ENCODE results near the gene TMEM8B.
"Not testable (repeated sequence)": the region's sequence is repeated elsewhere in the genome, so short reads cannot be mapped to it uniquely, and the experiment has no call there.

Gene TMEM8B

DNA sequence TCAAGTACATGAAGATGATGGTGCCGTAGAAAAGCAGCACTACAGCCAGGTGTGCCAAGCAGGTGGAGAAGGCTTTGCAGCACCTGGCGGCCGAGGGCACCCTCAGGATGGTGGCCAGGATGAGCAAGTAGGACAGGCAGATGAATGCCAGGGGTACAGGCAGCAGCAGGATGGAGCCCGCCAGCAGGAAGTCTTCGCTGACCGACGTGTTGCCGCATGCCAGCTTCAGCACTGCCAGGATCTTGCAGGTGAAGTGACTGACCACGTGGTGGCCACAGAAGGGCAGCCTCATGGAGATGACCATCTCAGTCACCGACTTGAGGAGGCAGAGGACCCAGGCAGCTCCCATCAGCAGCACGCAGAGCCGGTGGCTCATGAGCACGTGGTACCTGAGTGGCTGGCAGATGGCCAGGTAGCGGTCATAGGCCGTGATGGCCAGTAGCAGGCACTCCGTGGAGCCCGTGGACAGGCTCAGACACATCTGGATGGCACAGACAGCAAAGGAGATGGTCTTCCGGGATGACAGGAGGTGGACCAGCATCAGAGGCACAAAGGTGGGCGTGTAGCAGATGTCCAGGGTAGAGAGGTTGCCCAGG lies 40.7 kb downstream of the TMEM8B start:
- no peak for DNase-seq

DNA sequence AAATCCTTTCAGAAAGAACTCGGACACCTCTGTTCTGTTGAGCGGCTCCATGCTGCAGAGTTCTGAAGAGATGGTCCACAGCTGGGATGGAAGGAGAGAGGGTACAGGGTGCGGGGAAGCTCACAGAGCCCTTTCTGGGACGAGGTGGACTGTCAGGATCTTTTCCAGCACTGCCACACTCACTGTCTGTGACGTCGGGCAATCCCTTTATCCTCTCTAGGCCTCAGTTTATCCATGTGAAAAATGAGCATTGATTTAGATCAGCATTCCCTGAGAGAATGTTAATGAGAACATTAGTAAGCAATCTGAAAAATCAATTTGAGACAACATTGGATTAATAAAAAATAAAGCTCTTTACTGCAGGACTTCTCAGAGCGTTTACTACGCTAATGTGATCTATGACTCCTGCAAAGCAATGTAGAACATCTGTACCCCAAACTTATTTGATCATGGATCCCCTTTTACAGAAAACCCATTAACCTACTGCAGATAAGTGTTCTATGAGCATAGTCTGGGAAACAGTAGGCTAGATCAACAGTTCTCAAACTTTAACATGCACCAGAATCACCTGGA lies 41.4 kb downstream of the TMEM8B start, which contains the start of gene OR13J1:
OR13J1 (minus strand) TSS at position 51 of the 573 bp plus-strand sequence; CDS start at position 51, 0 bp downstream.
- no peak for DNase-seq

DNA sequence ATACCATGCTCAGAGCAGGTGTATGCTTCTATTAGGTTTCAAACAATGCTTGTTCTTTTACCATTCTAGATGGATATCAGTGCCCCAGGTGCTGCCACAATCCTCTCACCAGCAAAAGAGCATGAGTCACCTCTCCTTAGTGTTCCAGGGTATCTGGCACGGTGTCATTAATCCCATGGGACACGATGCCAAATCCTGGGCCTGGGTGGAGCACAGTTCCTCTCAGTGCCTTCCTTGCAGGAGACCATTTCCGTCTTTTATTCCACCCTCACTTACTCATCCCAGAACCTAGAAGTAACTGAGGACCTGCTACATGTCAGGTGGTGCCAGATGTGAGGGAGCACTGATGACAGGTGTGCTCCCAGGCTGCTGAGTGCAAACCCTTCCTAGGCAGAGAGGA lies 42.5 kb downstream of the TMEM8B start:
- peak in 1 of 2 experiments; percentile 20 for DNase-seq

DNA sequence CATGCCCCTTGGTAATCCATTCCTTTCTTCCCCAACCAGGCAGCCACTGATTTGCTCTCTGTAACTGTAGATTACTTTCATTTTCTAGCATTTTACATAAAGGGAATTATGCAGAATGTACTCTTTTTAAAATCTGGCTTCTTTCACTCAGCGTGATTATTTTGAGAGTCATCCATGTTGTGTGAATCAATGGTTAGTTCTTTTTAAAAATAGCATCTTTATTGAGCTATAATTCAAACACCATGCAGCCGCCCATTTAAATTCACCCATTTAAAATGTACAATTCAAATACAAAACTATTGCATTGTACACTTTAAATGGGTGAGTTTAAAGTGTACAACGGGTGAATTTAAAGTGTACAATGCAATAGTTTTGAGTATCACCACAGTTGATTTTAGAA lies 43.5 kb downstream of the TMEM8B start:
- no peak for DNase-seq

DNA sequence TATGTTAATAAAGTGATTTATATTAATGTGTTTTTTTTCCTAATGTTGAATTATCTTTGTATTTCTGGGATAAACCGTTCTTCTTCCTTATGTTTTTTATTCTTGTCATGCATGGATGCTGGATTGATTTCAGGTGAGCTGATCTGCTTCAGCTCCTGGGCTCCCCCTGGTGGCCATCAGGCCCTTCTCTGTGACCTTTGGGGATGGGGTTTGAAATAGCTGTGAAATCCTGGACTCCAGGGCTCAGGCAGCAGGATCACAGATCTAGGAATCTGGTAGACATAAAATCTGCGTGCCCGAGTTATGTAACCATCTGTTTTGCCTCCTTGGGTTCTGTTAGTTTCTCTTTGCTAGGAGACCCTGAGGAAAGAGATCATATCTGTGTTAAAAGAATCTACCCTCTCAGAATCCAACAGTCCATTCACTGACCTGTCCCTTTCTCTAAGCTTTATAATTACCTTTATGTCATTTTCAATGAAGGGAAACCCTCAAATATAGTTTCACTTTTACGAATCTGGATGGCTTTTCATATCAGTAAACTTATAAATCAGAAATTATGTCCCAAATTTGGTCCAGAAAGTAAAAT lies 53.3 kb downstream of the TMEM8B start:
- DNase-seq, result peak; percentile 38 to 83

DNA sequence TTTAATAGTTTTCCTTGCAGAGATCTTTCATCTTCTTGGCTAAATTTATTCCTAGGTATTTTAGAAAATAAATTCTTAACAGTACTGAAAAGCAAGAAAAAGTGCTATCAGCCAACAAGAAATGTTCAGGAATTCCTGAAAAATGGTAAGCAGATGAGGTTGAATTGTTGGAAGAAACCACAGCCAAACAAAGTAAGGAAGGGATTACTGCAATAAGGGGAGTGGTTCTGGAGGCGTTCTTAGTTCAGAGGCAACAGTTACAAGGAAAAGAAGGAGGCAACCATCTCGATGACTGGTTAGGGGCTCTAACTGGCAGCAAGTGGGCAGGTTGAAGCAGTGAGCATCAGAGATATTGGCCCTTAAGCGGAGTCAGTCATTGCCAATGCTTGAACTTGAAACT lies 54.0 kb downstream of the TMEM8B start:
- DNase-seq, result no peak

DNA sequence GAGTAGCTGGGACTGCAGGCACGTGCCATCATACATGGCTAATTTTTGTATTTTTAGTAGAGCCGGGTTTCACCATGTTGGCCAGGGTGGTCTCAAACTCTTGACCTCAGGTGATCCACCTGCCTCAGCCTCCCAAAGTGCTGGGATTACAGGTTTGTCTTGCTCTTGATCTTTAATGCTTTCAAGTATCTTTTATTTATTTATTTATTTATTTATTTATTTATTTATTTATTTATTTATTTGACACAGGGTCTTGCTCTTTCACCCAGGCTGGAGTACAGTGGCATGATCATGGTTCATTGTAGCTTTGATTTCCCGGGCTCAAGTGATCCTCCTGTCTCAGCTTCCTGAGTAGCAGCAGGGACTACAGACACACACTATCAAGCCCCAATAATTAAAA lies 55.9 kb downstream of the TMEM8B start:
- not testable (repeated sequence) for DNase-seq

DNA sequence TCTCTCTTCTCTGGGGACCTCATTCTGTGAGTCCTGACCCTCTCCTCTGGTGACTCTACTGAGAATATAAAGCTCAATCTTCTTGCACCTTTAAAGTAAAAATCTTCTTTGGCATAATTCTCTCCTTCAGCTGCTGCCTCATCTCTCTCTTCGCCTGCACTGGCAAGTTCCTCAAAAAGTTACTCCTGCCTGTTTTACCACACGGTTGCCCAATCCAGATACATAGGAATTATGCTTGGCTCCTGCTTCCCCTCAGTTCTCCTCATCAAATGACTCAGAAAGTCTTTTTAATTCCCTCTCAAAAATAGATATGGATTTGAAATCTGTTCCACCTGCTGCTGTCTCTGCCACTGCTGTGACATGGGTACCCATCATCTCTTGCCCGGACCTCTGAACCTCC lies 62.6 kb downstream of the TMEM8B start:
- DNase-seq, result no peak

DNA sequence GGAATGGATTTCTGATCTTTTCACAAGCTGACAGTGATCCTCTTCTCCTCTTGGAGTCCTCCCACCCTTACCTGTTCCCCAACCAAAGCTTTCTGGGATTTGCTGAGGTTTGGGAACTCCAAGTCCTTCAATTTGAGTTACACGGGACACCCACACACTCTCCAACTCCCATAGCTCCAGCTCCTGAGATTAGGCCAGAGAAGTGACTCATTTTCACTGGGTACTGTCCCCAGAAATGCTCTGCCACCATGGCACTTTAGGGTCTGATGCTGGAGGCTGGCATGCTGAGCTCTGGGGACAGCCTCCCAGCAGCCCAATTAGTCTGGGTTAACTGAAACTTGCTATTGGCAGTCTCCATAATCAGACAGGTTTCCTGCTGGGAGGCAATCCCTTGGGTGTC lies 63.0 kb downstream of the TMEM8B start:
- no peak for DNase-seq

DNA sequence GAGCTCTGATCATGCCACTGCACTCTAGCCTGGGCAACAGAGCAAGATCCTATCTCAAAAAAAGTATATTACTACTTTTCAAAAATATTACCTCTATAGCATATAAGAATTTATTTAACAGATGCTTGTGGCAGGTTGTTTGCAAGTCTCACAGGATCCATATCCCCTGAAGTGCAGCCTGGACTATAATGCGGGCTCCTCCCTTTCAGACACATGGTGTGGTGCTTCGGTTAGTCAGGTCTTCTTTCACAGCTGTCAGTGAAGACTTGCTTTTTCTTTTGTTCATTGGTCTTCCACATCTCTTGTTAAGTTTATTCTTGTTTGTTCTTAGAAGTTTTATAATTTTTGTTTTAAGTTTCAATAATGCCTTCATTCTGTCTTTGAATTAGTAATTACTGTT lies 67.5 kb downstream of the TMEM8B start:
- no peak for DNase-seq

DNA sequence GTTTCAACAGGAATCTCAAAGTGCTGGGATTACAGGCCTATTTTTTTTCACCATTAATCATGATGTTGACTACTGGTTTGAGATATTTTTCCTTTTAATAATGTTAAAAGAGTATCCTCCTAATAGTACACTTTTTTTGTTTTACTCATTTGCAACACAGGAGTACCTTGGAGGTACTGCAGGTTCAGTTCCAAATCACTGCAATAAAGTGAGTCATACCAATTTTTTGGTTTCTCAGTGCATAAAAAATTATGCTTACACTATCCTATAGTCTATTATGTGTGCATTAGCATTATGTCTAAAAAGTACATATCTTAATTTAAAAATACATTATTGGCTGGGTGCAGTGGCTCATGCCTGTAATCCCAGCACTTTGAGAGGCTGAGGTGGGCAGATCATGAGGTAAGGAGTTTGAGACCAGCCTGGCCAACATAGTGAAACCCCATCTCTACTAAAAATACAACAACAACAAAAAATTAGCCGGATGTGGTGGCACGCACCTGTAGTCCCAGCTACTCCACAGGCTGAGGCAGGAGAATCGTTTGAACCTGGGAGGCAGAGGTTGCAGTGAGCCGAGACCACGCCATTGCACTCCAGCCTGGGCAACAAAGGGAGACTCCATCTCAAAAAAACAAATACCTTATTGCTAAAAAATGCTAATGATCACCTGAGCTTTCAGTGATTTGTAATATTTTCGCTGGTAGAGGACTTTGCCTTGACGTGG lies 68.5 kb downstream of the TMEM8B start:
- DNase-seq, result not testable (repeated sequence)

DNA sequence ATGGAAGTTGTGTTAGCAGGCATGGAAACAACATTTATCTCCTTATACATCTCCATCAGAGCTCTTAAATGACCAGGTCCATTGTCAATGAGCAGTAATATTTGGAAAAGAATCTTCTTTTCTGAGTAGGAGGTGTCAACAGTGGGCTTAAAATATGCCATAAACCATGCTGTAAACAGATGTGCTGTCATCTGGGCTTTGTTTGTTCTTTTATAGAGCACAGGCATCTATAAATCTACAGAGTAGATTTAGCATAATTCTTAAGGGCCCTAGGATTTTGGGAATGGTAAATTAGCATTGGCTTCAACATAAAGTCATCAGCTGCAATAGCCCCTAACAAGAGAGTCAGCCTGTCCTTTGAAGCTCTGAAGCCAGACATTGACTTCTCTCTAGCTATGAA lies 69.3 kb downstream of the TMEM8B start:
- no peak for DNase-seq

DNA sequence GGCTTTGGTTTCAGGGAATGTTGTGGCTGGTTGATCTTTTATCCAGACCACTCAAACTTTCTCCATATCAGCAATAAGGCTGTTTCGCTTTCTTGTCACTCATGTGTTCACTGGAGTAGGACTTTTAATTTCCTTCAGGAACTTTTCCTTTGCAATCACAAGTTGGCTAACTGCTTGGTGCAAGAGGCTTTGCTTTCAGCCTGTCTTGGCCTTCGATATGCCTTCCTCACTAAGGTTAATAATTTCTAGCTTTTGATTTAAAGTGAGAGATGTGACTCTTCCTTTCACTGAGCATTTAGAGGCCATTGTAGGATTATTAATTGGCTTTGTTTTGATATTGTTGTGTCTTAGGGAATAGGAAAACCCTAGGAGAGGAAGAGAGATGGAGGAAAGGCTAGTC lies 70.0 kb downstream of the TMEM8B start:
- DNase-seq, result no peak

DNA sequence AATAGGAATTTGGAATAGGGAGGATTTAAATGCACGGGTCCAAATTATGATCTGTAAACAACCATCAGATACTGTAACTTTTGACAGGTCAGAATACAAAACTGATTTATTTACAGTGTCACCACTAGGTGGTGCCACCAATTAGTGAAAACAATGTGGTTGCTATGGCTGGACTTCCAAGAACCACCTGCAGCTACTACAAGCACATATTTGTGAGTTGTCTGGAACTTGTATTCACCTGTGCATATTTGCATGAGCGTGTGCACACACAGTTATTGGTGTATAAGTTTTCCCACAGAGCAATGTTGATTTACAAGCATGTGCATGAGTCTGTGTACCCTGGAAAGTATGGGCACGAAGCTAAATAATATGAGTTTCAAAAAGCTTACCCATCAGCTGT lies 74.0 kb downstream of the TMEM8B start:
- DNase-seq, result peak; percentile 34 to 66

DNA sequence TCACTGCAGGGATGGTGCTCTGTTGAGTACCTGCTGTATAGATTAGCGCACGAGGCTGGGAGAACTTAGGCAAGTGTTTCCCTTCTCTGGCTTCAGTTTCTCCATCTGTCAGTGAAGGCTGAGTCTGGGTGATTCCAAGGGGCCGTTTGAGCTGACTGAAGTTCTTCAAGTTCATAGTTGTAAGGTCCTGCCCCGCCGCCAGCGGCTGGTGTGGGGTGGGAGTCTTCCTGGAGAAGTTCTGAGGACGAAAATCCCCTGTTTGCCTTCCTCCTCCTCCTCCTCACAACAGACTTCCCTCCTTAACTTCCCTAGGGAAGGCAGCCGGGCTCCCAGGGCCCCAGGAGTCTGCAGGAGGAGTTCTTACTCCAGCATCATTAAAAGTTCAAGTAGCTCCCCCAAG lies 75.3 kb downstream of the TMEM8B start:
- peak in 1 of 2 experiments; percentile 25 for DNase-seq

DNA sequence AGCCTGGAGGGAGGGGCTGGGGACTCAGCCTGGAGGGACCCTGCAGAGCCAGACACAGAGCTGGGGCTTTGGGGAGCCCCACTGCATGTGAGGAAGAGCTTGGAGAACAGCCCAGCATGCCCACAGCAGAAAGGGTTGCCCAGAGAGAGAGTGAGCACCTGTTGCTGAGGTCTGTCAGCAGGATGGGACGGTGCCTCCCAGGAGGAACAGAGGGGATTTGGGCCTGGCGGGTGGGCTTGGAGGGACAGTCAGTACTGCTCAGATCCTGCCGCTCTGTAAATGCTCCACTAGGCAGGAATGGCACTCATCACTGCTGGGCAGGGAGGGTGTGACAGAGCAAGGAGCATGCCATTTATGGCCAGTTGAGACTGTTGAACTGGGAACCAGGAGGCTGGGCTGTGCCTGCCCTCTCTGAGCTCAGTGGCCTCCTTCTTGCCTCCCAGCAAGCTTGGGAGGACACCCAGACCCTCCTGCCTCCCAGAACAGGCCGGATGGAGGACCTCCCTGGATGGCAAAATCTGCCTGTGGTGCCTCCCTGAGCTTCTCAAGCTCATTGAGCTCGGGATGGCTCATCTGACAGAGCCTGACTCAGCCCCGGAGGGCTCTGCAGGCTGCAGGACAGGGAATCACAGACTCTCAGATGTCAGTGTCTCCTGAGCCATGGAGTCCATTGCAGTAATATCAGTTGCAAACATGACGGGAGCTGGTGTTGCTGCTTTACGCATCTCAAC lies 76.2 kb downstream of the TMEM8B start:
- DNase-seq, result peak in 1 of 2 experiments; percentile 53

DNA sequence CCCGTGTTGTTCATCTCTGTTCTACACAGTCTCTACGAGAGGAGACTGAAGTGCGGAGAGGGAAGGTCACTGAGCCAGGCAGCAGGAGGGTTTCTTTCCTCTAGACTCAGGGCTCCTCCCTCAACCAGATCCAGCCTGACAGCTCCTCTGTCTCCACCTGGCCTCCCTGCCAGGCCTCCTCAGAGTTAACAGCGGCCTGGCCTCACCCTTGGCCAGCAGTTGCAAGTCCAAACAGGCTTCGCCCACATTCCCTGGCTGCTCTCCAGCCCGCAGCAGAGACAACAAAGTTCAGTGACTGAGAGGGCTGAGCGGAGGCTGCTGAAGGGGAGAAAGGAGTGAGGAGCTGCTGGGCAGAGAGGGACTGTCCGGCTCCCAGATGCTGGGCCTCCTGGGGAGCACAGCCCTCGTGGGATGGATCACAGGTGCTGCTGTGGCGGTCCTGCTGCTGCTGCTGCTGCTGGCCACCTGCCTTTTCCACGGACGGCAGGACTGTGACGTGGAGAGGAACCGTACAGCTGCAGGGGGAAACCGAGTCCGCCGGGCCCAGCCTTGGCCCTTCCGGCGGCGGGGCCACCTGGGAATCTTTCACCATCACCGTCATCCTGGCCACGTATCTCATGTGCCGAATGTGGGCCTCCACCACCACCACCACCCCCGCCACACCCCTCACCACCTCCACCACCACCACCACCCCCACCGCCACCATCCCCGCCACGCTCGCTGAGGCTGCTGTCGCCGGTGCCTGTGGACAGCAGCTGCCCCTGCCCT lies 77.1 kb downstream of the TMEM8B start, which contains the start of gene HRCT1:
HRCT1 (plus strand) TSS at position 291 of the 768 bp plus-strand sequence; CDS start at position 377, 86 bp downstream.
- DNase-seq, result peak; percentile 93 to 97

DNA sequence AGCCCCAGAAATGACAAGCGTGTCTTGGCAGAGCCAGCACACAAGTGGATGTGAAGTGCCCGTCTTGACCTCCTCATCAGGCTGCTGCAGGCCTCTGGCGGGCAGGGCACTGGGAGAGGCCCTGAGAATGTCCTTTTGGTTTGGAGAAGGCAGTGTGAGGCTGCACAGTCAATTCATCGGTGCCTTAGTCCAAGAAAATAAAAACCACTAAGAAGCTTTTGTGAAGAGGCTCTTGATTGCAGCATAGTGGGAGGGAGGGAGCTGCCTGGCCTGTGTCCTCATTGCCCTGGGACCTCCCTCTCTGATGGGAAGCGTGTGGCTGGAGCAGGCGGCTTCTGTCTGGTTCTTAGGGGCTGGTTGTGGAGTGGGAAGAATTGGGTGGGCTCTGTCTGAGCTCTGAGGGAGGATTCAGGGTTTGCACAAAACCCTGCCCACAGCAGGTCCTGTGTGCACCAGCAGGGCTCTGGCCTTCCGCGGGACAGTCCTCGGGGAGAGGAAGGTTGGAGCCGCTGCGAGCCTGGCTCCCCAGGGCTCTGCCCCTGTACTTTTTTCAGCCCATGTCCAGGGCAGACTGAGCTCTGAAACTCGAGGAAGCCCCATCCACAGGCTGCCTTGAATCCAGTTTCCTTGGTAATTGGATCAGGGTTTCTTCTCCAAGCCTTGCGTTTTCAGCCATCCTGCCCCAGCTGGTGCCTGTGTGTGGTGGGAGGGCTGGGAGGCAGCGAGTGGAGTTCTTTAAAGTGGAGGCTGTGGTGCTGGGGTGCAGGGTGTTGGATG lies 78.1 kb downstream of the TMEM8B start:
- peak; percentile 45 to 65 for DNase-seq

DNA sequence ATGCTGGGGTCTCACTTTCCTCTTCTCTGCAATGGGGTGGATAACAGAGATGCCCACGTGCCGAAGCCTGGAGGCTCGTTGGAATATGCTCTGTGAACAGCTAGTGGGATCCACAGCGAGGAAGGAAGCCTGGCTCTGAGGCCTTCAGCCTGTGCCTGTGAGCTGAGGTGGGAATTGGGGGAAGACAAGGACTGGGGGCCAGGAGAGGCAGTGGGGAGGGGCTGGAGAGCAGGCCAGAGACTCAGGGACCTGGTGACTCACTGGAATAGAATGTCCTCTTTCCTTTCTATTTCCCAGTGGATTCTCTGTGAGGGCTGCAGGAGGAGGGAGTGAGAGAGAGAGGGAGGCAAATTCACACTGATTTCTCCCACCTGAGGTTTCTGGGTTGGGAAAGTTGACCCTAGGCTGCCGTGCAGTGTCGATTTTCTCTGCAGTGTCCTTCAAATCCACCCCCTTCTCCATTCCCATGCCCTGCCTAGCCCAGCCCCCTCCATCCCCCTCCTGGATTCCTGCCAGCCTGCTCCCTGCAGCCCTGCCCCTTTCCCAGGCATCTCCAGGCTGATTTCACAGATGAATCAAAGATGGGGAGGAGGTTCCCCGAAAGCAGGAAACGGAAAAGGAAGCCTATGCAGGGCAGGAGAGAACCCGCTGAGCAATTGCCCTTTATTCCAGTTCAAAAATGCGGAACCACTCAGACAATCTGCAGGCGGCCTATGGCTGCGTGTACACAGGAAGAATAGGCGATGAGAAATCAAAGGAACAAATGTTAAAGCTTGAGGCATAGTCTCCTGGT lies 78.9 kb downstream of the TMEM8B start:
- peak; percentile 74 to 85 for DNase-seq

DNA sequence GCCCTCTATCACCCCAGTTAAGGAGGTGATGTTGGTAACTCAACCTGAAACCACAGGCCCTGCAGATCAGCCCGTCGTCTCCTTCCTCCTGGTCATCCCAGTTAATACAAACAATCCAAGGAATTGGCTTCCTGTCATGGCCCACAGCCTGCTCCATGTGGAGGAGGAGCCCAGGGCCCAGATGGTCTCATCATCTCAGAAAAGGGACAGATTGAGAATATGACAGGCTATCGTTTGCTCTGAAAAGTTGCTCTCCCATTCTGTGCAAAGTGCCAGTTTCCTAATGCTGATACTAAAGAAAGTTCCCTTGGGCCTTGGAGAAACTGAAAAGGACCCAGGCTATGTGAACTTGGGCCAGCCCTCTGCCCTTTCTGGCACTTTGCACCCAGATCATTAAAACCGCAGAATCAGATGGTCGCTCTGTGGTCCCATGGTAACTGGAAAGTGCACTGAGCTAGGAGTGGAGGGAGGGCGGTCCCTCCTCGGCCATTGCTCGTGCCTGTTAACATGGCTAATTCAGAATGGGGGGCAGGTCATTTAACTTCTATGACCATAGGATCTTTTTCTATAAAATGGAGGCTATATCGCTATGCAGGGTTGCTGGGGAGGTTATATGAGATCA lies 79.6 kb downstream of the TMEM8B start:
- DNase-seq, result peak; percentile 80 to 87

All from NCI-H446 (cell line).